GM12878 (cell line): ENCODE measurements around the gene NINJ1. TPM values are rescaled to one million over a fixed set of nuclear protein-coding genes. Genes with fewer than 3 reads are reported as not detected.
A peak's percentile ranks its signal among the peaks of the same experiment; 100 is the strongest.

ENCODE experiments used
- CREB1 ChIP-seq: IDR thresholded peaks from 2 replicates; pipeline ENCODE4 v1.6.1; 2012; ENCODE audit warnings: low read depth, mild to moderate bottlenecking, inconsistent platforms
- CREM ChIP-seq: IDR thresholded peaks from 2 replicates; pipeline ENCODE4 v1.6.1; 2014; ENCODE audit warnings: antibody characterized with exemption, low read depth
- HCFC1 ChIP-seq: fragments of 150-350 bp; IDR thresholded peaks from 2 replicates; pipeline ENCODE4 v1.6.1; 2014; ENCODE audit warnings: low read length
- KAT2A ChIP-seq: conservative IDR thresholded peaks from 2 replicates; pipeline ENCODE4 v1.6.1; 2011; ENCODE audit warnings: low read depth, low read length; ENCODE audit not compliant: control insufficient read depth
- NR2C1 ChIP-seq: fragments of 450-650 bp; IDR thresholded peaks from 2 replicates; pipeline ENCODE4 v1.6.1; 2017; ENCODE audit warnings: antibody characterized with exemption, mild to moderate bottlenecking, moderate library complexity
- PAX8 ChIP-seq: fragments of 450-650 bp; IDR thresholded peaks from 2 replicates; pipeline ENCODE4 v1.6.1; 2017; ENCODE audit warnings: mild to moderate bottlenecking, moderate library complexity
- PML ChIP-seq: IDR thresholded peaks from 2 replicates; pipeline ENCODE4 v1.6.1; 2012; ENCODE audit warnings: low read length, inconsistent platforms
- POLR2A ChIP-seq: IDR thresholded peaks from 2 replicates; pipeline ENCODE4 v1.6.1; 2011; ENCODE audit warnings: low read depth, mild to moderate bottlenecking, low read length
- SMAD1 ChIP-seq: fragments of 450-650 bp; IDR thresholded peaks from 2 replicates; pipeline ENCODE4 v1.6.1; 2018; ENCODE audit warnings: mild to moderate bottlenecking, low read depth; ENCODE audit not compliant: partially characterized antibody
- SMC3 ChIP-seq: IDR thresholded peaks from 2 replicates; pipeline ENCODE4 v1.6.1; 2011; ENCODE audit warnings: low read length, improper control_type of control experiment, borderline replicate concordance
- STAT3 ChIP-seq: IDR thresholded peaks from 2 replicates; pipeline ENCODE4 v1.6.1; 2011; ENCODE audit warnings: low read depth, low read length, improper control_type of control experiment
- TCF7 ChIP-seq: IDR thresholded peaks from 2 replicates; pipeline ENCODE4 v1.6.1; 2014; ENCODE audit warnings: antibody characterized with exemption, borderline replicate concordance
- ZBTB40 ChIP-seq: fragments of 450-650 bp; IDR thresholded peaks from 2 replicates; pipeline ENCODE4 v1.6.1; 2016; ENCODE audit warnings: mild to moderate bottlenecking, moderate library complexity, borderline replicate concordance
- ZNF687 ChIP-seq: fragments of 450-650 bp; IDR thresholded peaks from 2 replicates; pipeline ENCODE4 v1.6.1; 2017; ENCODE audit warnings: mild to moderate bottlenecking, moderate library complexity
- polyA plus RNA-seq, 11 experiments: library from polyadenylated mRNA; depleted of rRNA in 4 of 11; unstranded in 6 of 11; stranded (reverse) in 5 of 11; fragments of >200 nt; fragmentation: Nextera tagmentation in 4 of 11; fragmentation: Illumina TruSeq in 1 of 11; extraction: Ambion mirVana in 4 of 11; extraction: Trizol in 1 of 11; gene quantifications; 1 replicate in 1 of 11; 2 replicates in 10 of 11; pipeline versions ENCODE4 v1.2.1 to v1.2.3, GENCODE V29; 2011 to 2016; ENCODE audit warnings: inconsistent platforms in 2 of 11, missing spikeins in 2 of 11, low read depth in 1 of 11
- total RNA-seq, 4 experiments: library from RNA; depleted of rRNA in 3 of 4; stranded (reverse); fragments of >200 nt in 3 of 4; fragmentation: Illumina TruSeq in 1 of 4; extraction: Trizol in 1 of 4; gene quantifications; 2 replicates each; pipeline versions ENCODE4 v1.2.1 to v1.2.3, GENCODE V29; 2013 to 2021
- TF ChIP-seq, protein P1 (sequence below): IDR thresholded peaks from 2 replicates; pipeline ENCODE4 v1.6.1; 2011; ENCODE audit warnings: borderline replicate concordance, low read depth, mild to moderate bottlenecking, moderate library complexity, low read length; ENCODE audit not compliant: insufficient read depth, poor library complexity, severe bottlenecking
- TF ChIP-seq, protein P2 (sequence below): fragments of 450-650 bp; IDR thresholded peaks from 2 replicates; pipeline ENCODE4 v1.6.1; 2016; ENCODE audit warnings: mild to moderate bottlenecking
- TF ChIP-seq, protein P3 (sequence below): fragments of 450-650 bp; IDR thresholded peaks from 2 replicates; pipeline ENCODE4 v1.6.1; 2018; ENCODE audit warnings: borderline replicate concordance, mild to moderate bottlenecking; ENCODE audit not compliant: partially characterized antibody

NINJ1 gene
- total and polyA plus RNA-seq, 10 of the 15 experiments (the other 5 are each of a cell fraction or from before 2014, with no cell fraction given), result 0.64 to 33.5 (median 17.1) TPM

GRCh38 chr9:93096131-93096802 lies 37.8 kb downstream of the NINJ1 start, which contains the start of gene CARD19 (continued):
- TF ChIP-seq PAX8, result no peak
- no peak for TF ChIP-seq ZNF687
- TF ChIP-seq STAT3, result no peak
- TF ChIP-seq POLR2A, result peak; percentile 83
- no peak for TF ChIP-seq TCF7
- no peak for TF ChIP-seq CREM
- TF ChIP-seq, protein P1, sequence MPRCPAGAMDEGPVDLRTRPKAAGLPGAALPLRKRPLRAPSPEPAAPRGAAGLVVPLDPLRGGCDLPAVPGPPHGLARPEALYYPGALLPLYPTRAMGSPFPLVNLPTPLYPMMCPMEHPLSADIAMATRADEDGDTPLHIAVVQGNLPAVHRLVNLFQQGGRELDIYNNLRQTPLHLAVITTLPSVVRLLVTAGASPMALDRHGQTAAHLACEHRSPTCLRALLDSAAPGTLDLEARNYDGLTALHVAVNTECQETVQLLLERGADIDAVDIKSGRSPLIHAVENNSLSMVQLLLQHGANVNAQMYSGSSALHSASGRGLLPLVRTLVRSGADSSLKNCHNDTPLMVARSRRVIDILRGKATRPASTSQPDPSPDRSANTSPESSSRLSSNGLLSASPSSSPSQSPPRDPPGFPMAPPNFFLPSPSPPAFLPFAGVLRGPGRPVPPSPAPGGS, result no peak
- TF ChIP-seq, protein P2, sequence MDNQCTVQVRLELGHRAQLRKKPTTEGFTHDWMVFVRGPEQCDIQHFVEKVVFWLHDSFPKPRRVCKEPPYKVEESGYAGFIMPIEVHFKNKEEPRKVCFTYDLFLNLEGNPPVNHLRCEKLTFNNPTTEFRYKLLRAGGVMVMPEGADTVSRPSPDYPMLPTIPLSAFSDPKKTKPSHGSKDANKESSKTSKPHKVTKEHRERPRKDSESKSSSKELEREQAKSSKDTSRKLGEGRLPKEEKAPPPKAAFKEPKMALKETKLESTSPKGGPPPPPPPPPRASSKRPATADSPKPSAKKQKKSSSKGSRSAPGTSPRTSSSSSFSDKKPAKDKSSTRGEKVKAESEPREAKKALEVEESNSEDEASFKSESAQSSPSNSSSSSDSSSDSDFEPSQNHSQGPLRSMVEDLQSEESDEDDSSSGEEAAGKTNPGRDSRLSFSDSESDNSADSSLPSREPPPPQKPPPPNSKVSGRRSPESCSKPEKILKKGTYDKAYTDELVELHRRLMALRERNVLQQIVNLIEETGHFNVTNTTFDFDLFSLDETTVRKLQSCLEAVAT, result no peak
- TF ChIP-seq, protein P3, sequence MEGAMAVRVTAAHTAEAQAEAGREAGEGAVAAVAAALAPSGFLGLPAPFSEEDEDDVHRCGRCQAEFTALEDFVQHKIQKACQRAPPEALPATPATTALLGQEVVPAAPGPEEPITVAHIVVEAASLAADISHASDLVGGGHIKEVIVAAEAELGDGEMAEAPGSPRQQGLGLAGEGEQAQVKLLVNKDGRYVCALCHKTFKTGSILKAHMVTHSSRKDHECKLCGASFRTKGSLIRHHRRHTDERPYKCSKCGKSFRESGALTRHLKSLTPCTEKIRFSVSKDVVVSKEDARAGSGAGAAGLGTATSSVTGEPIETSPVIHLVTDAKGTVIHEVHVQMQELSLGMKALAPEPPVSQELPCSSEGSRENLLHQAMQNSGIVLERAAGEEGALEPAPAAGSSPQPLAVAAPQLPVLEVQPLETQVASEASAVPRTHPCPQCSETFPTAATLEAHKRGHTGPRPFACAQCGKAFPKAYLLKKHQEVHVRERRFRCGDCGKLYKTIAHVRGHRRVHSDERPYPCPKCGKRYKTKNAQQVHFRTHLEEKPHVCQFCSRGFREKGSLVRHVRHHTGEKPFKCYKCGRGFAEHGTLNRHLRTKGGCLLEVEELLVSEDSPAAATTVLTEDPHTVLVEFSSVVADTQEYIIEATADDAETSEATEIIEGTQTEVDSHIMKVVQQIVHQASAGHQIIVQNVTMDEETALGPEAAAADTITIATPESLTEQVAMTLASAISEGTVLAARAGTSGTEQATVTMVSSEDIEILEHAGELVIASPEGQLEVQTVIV, result no peak
- TF ChIP-seq PML, result no peak
- no peak for TF ChIP-seq ZBTB40
- no peak for TF ChIP-seq SMC3
- no peak for TF ChIP-seq KAT2A
- no peak for TF ChIP-seq HCFC1
- TF ChIP-seq NR2C1, result no peak
- TF ChIP-seq SMAD1, result no peak
- TF ChIP-seq CREB1, result no peak
